Smooth muscle cell (in vitro differentiated cells): ENCODE data around the gene TMEM106C. TPM values are rescaled to one million over a fixed set of nuclear protein-coding genes. Genes with fewer than 3 reads are reported as not detected.

ENCODE experiments used
- DNase-seq: peaks from one replicate; lab custom pipeline; 2025; ENCODE audit not compliant: unreplicated experiment; lab: John Stamatoyannopoulos, UW
- H2AFZ ChIP-seq: fragments of 200-600 bp; sonication (generic); 2 replicates; pipeline ENCODE4 v1.6.0; 2016; ENCODE audit warnings: antibody characterized with exemption, low read depth, mild to moderate bottlenecking
- H3F3A ChIP-seq: fragments of 200-600 bp; sonication (generic); 2 replicates; pipeline ENCODE4 v1.6.0; 2017; ENCODE audit warnings: antibody characterized with exemption, low read depth
- H3K27ac ChIP-seq: fragments of 200-600 bp; sonication (generic); 2 replicates; pipeline ENCODE4 v1.5.1; 2016; ENCODE audit warnings: low read depth, mild to moderate bottlenecking
- H3K27me3 ChIP-seq: fragments of 200-600 bp; sonication (generic); 2 replicates; pipeline ENCODE4 v1.6.1; 2016; ENCODE audit warnings: low read depth, mild to moderate bottlenecking
- H3K36me3 ChIP-seq: fragments of 200-600 bp; sonication (generic); 2 replicates; pipeline ENCODE4 v1.5.1; 2016; ENCODE audit warnings: low read depth
- H3K4me1 ChIP-seq: fragments of 200-600 bp; sonication (generic); 2 replicates; pipeline ENCODE4 v1.5.1; 2016; ENCODE audit warnings: low read depth
- H3K4me2 ChIP-seq: fragments of 200-600 bp; sonication (generic); 2 replicates; pipeline ENCODE4 v1.6.0; 2016; ENCODE audit warnings: mild to moderate bottlenecking
- H3K4me3 ChIP-seq: fragments of 200-600 bp; sonication (generic); 2 replicates; pipeline ENCODE4 v1.5.1; 2016; ENCODE audit warnings: mild to moderate bottlenecking
- H3K79me2 ChIP-seq: fragments of 200-600 bp; sonication (generic); 2 replicates; pipeline ENCODE4 v1.6.0; 2016; ENCODE audit warnings: low read depth, mild to moderate bottlenecking
- H3K9ac ChIP-seq: fragments of 200-600 bp; sonication (generic); 2 replicates; pipeline ENCODE4 v1.6.0; 2016; ENCODE audit warnings: low read depth
- H3K9me3 ChIP-seq: fragments of 200-600 bp; sonication (generic); replicated peaks from 2 replicates; pipeline ENCODE4 v1.5.1; 2016; ENCODE audit warnings: low read depth
- H4K20me1 ChIP-seq: fragments of 200-600 bp; sonication (generic); 2 replicates; pipeline ENCODE4 v1.6.0; 2016; ENCODE audit warnings: low read depth
- CTCF ChIP-seq: fragments of 200-600 bp; sonication (generic); IDR thresholded peaks from 2 replicates; pipeline ENCODE4 v1.5.1; 2017; ENCODE audit warnings: borderline replicate concordance, mild to moderate bottlenecking, antibody characterized with exemption; ENCODE audit not compliant: insufficient read depth, poor library complexity, severe bottlenecking
- WGBS: methylation state at CpG from one replicate; pipeline ENCODE4 v1.1.7; 2016; ENCODE audit warnings: low lambda C conversion rate; 5-methylcytosine and 5-hydroxymethylcytosine counted together
- polyA plus RNA-seq: library from polyadenylated mRNA; unstranded; fragments of >200 nt; fragmentation: Nextera tagmentation; extraction: Ambion mirVana; gene quantifications from 2 replicates; pipeline ENCODE4 v1.2.1, GENCODE V29; 2016
- total RNA-seq: library from RNA; depleted of rRNA; stranded (reverse); fragments of >200 nt; gene quantifications from 2 replicates; pipeline ENCODE4 v1.2.3, GENCODE V29; 2014

TMEM106C gene
- total and polyA plus RNA-seq, 2 experiments from 2014 or later: 42.7 to 58.9 TPM

DNA sequence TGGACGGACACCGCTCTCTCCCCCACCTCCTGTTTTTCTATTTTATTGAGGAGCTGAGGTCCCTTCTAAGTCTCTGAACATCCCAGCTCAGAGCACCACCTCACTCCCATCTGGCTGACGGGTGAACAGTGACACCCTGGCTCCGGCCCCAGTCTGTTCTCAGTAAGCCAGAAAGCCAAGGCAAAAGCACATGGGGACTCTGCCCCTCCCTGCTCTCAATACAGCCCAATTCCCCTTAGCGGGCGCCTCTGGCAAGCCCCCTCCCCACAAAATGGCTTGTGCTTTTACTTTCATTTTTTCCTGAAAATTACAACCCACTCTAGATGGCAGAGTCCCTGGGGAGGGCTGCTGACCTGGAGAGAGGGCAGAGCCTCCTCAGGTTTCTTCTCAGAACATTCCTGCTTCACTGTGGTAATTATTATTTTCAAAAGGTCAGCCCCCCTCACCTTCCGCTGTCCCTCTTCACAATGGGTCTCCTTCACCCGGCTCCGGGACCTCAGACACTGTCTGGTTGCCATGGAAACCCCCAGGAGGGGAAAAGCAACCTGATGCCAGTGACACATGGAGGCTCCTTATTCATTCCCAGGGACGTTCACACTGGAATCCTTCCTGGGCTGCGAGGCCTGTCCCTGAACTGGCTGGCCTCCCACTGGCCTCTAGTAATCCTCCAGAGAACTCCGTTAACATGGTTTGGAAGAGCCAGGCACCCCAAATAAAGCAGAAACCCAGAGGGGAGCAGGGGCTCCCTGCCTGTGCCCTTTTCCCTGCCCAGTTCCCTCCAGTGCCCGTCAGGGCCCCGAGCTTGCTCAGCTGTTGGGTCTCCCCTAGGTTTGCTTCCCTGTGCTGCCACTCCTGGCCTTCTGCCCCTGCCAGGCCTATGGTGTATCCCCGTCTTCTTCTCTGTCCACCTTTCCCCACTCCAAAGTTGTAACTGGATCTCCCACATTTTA lies 25.0 kb downstream of the TMEM106C start:
- Histone ChIP-seq H3F3A (no peaks in the 10 kb centered on the region), H3K9me3 (no peaks in the 10 kb centered on the region), H3K36me3 (no peaks in the 10 kb centered on the region), H3K27ac (no peak overlapping the region), H3K4me1 (peaks cover 22% of the 10 kb centered on the region), H2AFZ (no peak overlapping the region), H3K9ac (no peak overlapping the region), H3K4me2 (no peak overlapping the region), H3K79me2 (no peaks in the 10 kb centered on the region), H3K27me3 (no peaks in the 10 kb centered on the region), H4K20me1 (no peaks in the 10 kb centered on the region), H3K4me3 (no peak overlapping the region)
- TF ChIP-seq CTCF: no peak
- DNase-seq: no peak
- 69% methylated on average over 15 of the region's 15 CpGs for WGBS

GRCh38 chr12:47989023-47989417 lies 25.6 kb downstream of the TMEM106C start:
- WGBS: 94% methylated on average over 8 of the region's 8 CpGs
- DNase-seq: no peak
- Histone ChIP-seq H4K20me1 (no peaks in the 10 kb centered on the region), H3K4me2 (no peak overlapping the region), H3K79me2 (no peaks in the 10 kb centered on the region), H3K9ac (no peak overlapping the region), H3K9me3 (no peaks in the 10 kb centered on the region), H3K4me3 (no peak overlapping the region), H2AFZ (no peak overlapping the region), H3K27ac (no peak overlapping the region), H3K27me3 (no peaks in the 10 kb centered on the region), H3K4me1 (peaks cover 22% of the 10 kb centered on the region), H3K36me3 (no peaks in the 10 kb centered on the region), H3F3A (no peaks in the 10 kb centered on the region)
- TF ChIP-seq CTCF: no peak

GRCh38 chr12:47989666-47990065 lies 26.3 kb downstream of the TMEM106C start:
- Histone ChIP-seq H2AFZ (no peak overlapping the region), H3K4me2 (no peak overlapping the region)

More at GRCh38 chr12:47989666-47990065, 26.3 kb downstream of the TMEM106C start:
- Histone ChIP-seq H3F3A (no peaks in the 10 kb centered on the region), H3K4me1 (peaks cover 22% of the 10 kb centered on the region), H3K9me3 (no peaks in the 10 kb centered on the region), H3K9ac (no peak overlapping the region), H4K20me1 (no peaks in the 10 kb centered on the region), H3K27ac (no peak overlapping the region), H3K4me3 (no peak overlapping the region), H3K79me2 (no peaks in the 10 kb centered on the region), H3K36me3 (no peaks in the 10 kb centered on the region), H3K27me3 (no peaks in the 10 kb centered on the region)
- no peak for TF ChIP-seq CTCF
- no peak for DNase-seq
- 88% methylated on average over 12 of the region's 12 CpGs for WGBS
